Mucosa of stomach (tissue), 1 donor: ENCODE data around the gene SH3PXD2A.

Experiments used
- H3K27me3 ChIP-seq: one replicate; pipeline ENCODE4 v1.7.0; 2013; ENCODE audit warnings: mild to moderate bottlenecking, low read length; ENCODE audit not compliant: control insufficient read depth, insufficient read depth
- H3K36me3 ChIP-seq: one replicate; pipeline ENCODE4 v1.7.0; 2013; ENCODE audit warnings: low read length; ENCODE audit not compliant: control insufficient read depth, insufficient read depth
- H3K4me1 ChIP-seq: one replicate; pipeline ENCODE4 v1.7.0; 2013; ENCODE audit warnings: mild to moderate bottlenecking, low read length; ENCODE audit not compliant: control insufficient read depth, insufficient read depth
- H3K4me3 ChIP-seq: one replicate; pipeline ENCODE4 v1.7.0; 2013; ENCODE audit warnings: low read length
- H3K9ac ChIP-seq: one replicate; pipeline ENCODE4 v1.7.0; 2013; ENCODE audit warnings: mild to moderate bottlenecking, low read length, moderate library complexity
- H3K9me3 ChIP-seq: one replicate; pipeline ENCODE4 v1.7.0; 2013; ENCODE audit warnings: mild to moderate bottlenecking, low read length, moderate library complexity; ENCODE audit not compliant: control insufficient read depth
- donor health status: Pancreatic carcinoma.

SH3PXD2A gene

GRCh38 chr10:103692436-103692951 lies 162.9 kb downstream of the SH3PXD2A start:
- no peaks in the 10 kb centered on the region for H3K27me3 ChIP-seq
- no peaks in the 10 kb centered on the region for H3K36me3 ChIP-seq
- H3K9ac ChIP-seq = no peak overlapping the region
- H3K4me1 ChIP-seq = peaks cover 49% of the 10 kb centered on the region
- H3K4me3 ChIP-seq = no peak overlapping the region
- no peaks in the 10 kb centered on the region for H3K9me3 ChIP-seq

GRCh38 chr10:103691723-103692435 lies 163.5 kb downstream of the SH3PXD2A start:
- Histone ChIP-seq H3K9me3 (no peaks in the 10 kb centered on the region), H3K9ac (no peak overlapping the region), H3K36me3 (no peaks in the 10 kb centered on the region), H3K4me1 (peaks cover 46% of the 10 kb centered on the region), H3K4me3 (no peak overlapping the region), H3K27me3 (no peaks in the 10 kb centered on the region)

- no peaks in the 10 kb centered on the region for H3K9me3 ChIP-seq
- no peaks in the 10 kb centered on the region for H3K27me3 ChIP-seq
- H3K9ac ChIP-seq = no peak overlapping the region
- peaks cover 42% of the 10 kb centered on the region for H3K4me1 ChIP-seq
- no peak overlapping the region for H3K4me3 ChIP-seq
- no peaks in the 10 kb centered on the region for H3K36me3 ChIP-seq
These were observed 164.1 kb downstream of the SH3PXD2A start for GRCh38 chr10:103691267-103691666.

DNA sequence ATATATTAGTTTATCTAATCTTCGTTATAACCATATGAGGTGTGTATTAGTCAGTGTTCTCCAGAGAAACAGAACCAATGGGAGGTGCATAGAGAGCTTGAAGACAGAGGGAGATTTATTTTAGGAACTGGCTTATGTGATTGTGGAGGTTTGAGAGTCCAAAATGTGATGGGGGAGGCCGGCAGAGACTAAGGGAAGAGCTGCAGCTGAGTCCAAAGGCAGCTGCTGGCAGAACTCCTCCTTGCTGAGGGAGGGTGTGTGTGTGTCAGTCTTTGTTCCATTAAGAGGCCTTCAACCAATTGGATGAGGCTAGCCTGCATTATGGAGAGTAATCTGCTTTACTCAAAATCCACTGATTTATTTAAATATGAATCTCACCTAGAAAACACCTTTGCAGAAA lies 165.1 kb downstream of the SH3PXD2A start:
- H3K9me3 ChIP-seq = no peaks in the 10 kb centered on the region
- no peak overlapping the region for H3K4me3 ChIP-seq
- H3K9ac ChIP-seq = no peak overlapping the region
- H3K36me3 ChIP-seq = no peaks in the 10 kb centered on the region
- no peaks in the 10 kb centered on the region for H3K27me3 ChIP-seq
- H3K4me1 ChIP-seq = peaks cover 34% of the 10 kb centered on the region

DNA sequence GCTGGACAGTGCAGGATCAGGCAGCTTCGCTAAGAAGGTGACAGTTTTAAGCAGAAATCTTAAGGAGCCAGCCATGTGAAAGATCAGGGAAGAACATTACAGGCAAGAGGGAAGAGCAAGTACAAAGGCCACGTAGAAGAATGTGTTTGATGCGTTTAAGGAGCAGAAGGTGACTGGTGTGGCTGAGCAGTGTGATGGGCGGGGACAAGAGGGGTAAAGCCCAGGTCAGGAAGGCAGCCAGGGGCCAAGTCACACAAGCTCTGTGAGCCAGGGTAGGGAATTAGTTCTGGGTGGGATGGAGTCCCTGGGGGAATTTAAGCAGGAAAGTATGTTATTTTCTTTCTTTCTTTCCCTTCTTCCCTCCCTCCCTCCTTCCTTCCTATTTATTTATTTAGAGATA lies 166.9 kb downstream of the SH3PXD2A start:
- no peaks in the 10 kb centered on the region for H3K36me3 ChIP-seq
- H3K27me3 ChIP-seq = no peaks in the 10 kb centered on the region
- H3K9me3 ChIP-seq = no peaks in the 10 kb centered on the region
- H3K4me3 ChIP-seq = no peak overlapping the region
- H3K4me1 ChIP-seq = peaks cover 21% of the 10 kb centered on the region
- no peak overlapping the region for H3K9ac ChIP-seq

GRCh38 chr10:103687718-103688117 lies 167.7 kb downstream of the SH3PXD2A start:
- no peaks in the 10 kb centered on the region for H3K36me3 ChIP-seq
- no peak overlapping the region for H3K4me3 ChIP-seq
- H3K27me3 ChIP-seq = no peaks in the 10 kb centered on the region
- H3K4me1 ChIP-seq = peaks cover 19% of the 10 kb centered on the region
- no peaks in the 10 kb centered on the region for H3K9me3 ChIP-seq
- no peak overlapping the region for H3K9ac ChIP-seq

DNA sequence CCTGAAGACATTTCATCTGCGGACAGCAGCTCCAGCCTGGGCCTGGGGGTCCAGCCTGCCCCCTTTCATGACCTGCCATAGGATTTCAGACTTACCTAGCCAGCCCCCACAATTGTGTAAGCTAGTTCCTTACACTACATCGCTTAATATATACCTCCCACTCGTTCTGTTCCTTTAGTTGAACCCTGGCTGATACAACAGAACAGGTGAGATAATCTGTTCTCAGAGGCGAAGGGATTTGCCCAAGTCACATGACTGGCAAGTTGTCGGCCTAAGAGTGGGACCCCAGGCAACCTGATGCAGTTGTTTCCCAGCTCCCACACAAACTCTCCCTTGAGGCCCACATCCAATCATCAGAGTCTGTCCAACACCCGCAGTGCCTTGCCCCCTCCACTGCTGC lies 168.2 kb downstream of the SH3PXD2A start:
- Histone ChIP-seq H3K9me3 (no peaks in the 10 kb centered on the region), H3K36me3 (no peaks in the 10 kb centered on the region), H3K27me3 (no peaks in the 10 kb centered on the region), H3K4me1 (peaks cover 19% of the 10 kb centered on the region), H3K4me3 (no peak overlapping the region), H3K9ac (no peak overlapping the region)

DNA sequence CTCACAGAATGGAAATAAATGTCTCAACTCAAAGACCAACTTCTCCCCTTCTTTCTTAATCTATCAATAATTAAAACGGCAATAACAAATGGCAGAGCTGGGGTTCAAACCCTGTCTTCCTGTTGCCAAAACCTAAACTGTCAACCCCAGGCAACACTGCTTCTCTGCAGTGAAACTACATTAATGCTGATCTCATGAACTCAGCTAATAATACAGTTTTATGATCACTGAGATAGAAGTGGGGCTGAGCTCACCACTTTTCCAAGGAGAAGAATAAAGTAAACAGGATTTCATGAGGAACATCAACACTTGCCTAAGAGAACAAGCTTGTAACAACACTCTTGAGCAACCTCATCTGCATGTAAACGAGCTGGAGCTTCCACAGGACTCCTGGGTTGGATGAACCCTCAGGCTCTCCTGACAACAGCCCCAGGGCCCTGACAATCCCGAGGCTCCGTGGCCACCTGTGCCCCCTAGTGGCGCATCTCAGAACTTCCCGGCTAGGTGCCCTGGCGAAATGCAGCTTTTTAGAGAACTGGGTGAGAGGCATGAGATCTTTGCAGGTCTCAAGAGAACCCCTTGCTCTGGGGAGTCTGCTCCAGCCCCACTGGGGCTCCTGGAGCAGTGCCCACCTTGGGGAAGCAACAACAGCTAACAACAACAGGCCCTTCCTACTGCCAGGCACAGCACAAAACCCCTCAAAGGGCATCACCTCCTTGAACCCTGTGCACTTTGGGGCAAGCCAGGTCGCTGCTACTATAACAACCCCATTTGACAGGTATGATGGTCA lies 169.3 kb downstream of the SH3PXD2A start:
- no peak overlapping the region for H3K9ac ChIP-seq
- no peaks in the 10 kb centered on the region for H3K9me3 ChIP-seq
- no peaks in the 10 kb centered on the region for H3K36me3 ChIP-seq
- H3K4me3 ChIP-seq = no peak overlapping the region
- H3K27me3 ChIP-seq = no peaks in the 10 kb centered on the region
- H3K4me1 ChIP-seq = peaks cover 13% of the 10 kb centered on the region

- H3K9ac ChIP-seq = no peak overlapping the region
- no peaks in the 10 kb centered on the region for H3K9me3 ChIP-seq
- H3K4me3 ChIP-seq = no peak overlapping the region
- peaks cover 8% of the 10 kb centered on the region for H3K4me1 ChIP-seq
- no peaks in the 10 kb centered on the region for H3K27me3 ChIP-seq
- no peaks in the 10 kb centered on the region for H3K36me3 ChIP-seq
These were observed 171.5 kb downstream of the SH3PXD2A start for GRCh38 chr10:103683851-103684250.

- Histone ChIP-seq H3K4me1 (peaks cover 3% of the 10 kb centered on the region), H3K27me3 (no peaks in the 10 kb centered on the region), H3K36me3 (no peaks in the 10 kb centered on the region), H3K9me3 (no peaks in the 10 kb centered on the region), H3K9ac (no peak overlapping the region), H3K4me3 (no peak overlapping the region)
These were observed 172.7 kb downstream of the SH3PXD2A start for GRCh38 chr10:103682631-103683030.

DNA sequence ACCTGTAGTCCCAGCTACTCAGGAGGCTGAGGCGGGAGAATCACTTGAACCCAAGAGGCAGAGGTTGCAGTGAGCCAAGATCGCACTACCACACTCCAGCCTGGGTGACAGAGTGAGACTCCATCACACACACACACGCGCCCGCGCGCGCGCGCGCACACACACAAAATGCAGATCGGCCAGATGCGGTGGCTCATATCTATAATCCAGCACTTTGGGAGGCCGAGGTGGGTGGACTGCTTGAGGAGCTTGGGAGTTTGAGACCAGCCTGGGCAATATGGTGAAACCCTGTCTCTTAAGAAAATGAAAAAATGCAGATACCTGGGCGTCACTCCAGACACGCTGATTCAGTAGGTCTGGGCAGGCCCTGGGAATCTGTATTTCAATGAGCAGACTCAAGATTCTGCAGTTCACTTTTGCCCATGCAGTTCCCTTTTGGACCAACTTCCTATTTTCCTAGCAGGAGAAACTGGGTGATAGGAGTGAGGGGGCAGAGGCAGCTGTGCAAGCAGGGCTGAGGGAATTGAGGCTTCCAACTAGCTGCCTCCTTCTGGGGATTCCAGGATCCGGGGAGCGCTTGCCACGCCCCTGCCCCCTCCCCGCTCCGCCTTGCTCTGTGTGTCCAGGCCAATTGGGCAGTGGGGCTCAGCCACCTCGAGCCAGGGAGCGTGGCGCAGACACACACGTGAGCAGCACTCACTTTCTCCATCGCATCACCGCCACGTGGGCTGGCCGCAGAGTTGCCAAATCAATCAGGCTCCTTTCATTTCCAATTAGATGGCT lies 173.6 kb downstream of the SH3PXD2A start:
- Histone ChIP-seq H3K27me3 (no peaks in the 10 kb centered on the region), H3K9me3 (no peaks in the 10 kb centered on the region), H3K4me3 (no peak overlapping the region), H3K9ac (no peak overlapping the region), H3K4me1 (peaks cover 3% of the 10 kb centered on the region), H3K36me3 (no peaks in the 10 kb centered on the region)

DNA sequence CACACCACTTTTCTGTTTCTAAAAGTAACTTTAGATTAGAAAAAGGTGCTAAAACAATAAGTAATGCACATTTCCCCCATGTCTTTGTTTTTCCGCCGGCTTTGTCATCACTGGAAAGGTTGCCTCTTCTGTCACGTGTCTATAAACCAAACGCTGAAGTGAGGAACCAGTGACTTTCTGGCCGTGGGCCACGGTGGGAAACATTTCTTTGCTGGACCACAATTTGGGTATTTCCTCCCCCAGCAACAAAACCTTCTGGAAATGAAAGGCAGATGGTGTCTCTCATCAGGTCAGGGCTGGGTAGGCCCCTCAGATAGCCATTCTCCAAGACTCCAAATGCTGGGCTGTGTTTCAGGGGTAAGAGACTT lies 174.5 kb downstream of the SH3PXD2A start:
- Histone ChIP-seq H3K36me3 (no peaks in the 10 kb centered on the region), H3K4me1 (no peaks in the 10 kb centered on the region), H3K9me3 (no peaks in the 10 kb centered on the region)

More for the DNA sequence above, 174.5 kb downstream of the SH3PXD2A start:
- Histone ChIP-seq H3K4me3 (no peak overlapping the region), H3K27me3 (no peaks in the 10 kb centered on the region), H3K9ac (no peak overlapping the region)
